NCI-H1694 treated with DMSO at 0.1 percent for 48 hours (cell line): ENCODE measurements around the gene FBXL16.

Experiments
- DNase-seq: peaks from one replicate; lab custom pipeline; 2025; lab: John Stamatoyannopoulos, UW

FBXL16 gene

GRCh38 chr16:676913-677312, 28.7 kb downstream of the FBXL16 start:
- DNase-seq = no peak

DNA sequence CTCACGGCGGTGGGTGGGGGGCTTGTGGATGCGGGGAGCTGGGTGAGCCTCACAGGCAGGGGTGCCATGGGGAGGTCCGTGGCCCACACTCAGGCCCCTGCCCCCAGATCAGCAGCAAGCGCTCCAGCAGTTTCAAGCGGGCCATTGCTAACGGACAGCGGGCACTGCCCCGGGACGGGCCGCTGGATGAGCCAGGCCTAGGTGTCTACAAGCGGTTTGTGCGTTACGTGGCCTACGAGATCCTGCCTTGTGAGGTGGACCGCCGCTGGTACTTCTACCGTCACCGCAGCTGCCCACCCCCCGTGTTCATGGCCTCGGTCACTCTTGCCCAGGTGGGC, 29.1 kb downstream of the FBXL16 start:
- DNase-seq = no peak

- no peak for DNase-seq
These were observed 29.6 kb downstream of the FBXL16 start for GRCh38 chr16:675884-676564.

GRCh38 chr16:674968-675883, 30.4 kb downstream of the FBXL16 start, which contains the start of gene RHBDL1:
Gene RHBDL1 (plus strand): TSS chr16:675671. CDS start chr16:675791, 120 bp downstream.
- DNase-seq = no peak

GRCh38 chr16:674214-674881, 31.3 kb downstream of the FBXL16 start:
- no peak for DNase-seq

DNA sequence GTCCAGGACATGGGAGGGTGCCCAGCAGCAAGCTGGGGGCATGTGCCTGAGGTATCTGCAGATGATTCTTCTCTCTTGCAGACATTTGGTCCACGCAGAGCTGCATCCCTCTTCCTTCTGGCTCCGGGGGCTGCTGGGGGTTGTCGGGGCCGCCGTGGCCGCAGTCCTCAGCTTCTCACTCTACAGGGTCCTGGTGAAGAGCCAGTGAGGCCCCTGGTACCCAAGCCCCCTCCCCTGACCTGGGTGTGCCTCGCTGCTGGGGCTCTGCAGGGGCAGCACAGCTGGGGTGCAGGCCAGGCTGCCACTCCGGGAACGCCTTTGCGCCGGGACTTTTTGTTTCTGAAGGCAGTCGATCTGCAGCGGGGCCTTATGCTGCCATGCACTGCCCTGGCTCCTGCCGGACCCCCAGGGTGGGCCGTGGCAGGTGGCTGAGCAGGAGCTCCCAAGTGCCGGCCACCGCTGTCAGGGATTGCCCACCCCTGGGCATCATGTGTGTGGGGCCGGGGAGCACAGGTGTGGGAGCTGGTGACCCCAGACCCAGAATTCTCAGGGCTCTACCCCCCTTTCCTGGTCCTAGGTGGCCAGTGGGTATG, 32.1 kb downstream of the FBXL16 start:
- no peak for DNase-seq

- DNase-seq = no peak
These were observed 32.8 kb downstream of the FBXL16 start for GRCh38 chr16:672851-673250.

GRCh38 chr16:672371-672770, 33.2 kb downstream of the FBXL16 start:
- no peak for DNase-seq

- no peak for DNase-seq
These were observed 34.1 kb downstream of the FBXL16 start for GRCh38 chr16:671353-672131.

DNA sequence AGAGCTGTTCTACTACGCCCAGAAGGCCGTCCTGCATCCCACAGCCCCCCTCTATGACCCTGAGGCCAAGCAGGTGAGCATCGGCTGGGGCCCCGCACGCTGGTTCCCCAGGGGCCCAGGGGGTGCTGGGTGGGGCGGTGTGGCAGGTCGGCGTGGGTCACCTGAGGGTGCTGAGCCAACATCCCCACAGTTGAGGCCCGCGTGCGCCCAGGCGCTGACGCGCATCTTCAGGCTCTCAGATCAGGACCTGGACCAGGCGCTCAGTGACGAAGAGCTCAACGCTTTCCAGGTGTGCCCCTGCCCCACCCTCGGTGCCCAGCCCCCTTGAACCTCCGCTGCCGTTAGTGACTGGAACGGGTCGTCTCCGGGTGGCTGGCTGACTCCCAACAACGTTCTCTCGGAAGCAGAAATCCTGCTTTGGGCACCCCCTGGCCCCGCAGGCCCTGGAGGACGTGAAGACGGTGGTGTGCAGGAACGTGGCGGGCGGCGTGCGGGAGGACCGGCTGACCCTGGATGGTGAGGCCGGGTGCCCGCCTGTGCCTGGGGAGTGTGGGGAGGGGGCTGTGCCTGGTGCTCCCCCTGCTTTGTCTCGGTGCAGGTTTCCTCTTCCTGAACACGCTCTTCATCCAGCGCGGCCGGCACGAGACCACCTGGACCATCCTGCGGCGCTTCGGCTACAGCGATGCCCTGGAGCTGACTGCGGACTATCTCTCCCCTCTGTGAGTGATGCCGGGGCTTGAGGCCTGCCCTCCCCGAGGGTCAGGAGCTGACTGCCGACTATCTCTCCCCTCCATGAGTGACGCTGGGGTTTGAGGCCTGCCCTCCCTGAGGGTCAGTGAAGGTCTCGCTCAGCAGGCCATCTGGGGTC, 34.9 kb downstream of the FBXL16 start:
- DNase-seq = no peak

DNA sequence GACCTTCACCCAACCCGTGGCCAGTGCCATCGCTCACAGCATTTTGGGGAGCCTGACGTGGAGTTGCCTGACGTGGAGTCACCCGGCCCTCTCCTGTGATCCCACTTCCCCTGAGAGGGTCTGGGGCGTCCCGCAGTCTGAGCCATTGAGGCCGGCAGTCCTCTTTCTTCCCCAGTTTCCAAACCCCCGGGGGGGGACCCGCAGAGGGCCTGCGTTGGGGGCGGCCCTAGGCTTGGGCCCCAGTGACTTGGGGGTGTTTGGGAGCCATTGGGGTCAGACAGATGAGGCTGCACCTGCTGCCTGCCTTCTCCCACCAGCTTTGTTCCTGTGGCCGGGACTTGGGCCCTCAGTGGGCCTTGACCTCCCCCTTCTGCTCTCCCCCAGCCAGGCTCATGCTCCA, 35.9 kb downstream of the FBXL16 start:
- no peak for DNase-seq

GRCh38 chr16:668519-669171, 37.0 kb downstream of the FBXL16 start:
- no peak for DNase-seq

DNA sequence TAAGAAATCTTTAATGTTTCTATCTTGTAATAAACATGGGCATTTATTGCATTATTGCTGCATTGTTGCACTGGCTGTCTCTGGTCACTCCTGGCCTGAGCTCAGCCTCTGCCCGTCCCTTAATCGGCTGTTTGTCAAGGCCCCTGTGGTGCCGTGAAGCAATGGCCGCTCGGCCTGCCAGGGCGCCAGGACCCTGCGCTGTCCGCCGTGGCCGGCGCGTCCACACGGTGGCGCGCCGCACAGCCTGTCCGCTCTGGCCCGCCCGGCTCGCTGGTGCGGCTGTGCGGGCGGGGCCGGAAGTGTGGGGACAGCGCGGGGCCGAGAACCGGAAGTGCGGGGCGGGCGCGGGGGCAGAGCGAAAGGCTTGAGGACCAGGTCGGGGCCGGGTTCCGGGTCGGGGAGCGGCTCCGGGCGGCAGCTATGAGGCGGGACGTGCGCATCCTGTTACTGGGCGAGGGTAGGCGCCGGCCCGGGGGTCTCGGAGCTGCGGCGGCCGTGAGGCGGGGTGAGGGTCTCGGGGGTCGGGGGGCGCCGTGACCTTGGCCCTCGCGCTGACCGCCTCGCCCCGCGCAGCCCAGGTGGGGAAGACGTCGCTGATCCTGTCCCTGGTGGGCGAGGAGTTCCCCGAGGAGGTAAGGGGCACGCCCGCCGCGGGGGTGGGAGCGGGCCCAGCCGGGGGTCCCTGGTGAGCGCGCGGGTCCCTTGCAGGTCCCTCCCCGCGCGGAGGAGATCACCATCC, 37.7 kb downstream of the FBXL16 start, which contains the start of gene RHOT2:
Gene RHOT2, plus strand, starts transcription at position 353 of the 739 bp plus-strand sequence. Its CDS starts 68 bp downstream, at position 421.
- peak; percentile 41 for DNase-seq

DNA sequence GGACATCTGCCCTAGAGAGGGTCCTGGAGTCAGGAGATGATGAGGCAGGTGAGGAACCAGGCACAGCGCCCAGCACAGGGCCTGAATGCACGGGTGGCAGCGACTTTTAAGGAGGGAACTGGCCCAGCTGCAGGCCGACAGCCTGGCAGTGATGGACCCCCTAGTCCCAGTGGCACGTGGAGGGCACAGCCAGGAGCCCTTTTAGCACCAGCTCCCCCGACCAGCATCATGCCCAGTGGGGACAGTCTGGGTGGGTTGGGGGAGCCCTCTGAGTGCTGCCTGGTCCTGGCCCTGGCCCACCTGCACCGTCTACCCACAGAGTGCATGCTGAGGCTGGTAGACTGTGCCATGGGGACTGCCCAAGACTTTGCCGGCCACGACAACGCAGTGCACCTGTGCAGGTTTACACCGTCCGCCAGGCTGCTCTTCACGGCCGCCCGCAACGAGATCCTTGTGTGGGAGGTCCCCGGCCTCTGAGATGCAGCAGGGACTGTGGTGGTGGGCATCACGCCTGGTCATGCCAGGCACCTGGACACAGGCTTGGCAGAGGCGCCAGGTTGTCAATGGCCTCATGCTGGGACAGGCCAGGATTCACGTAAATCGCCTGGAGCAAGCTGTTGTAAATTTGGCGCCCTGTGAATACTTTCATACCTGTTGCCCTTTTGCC, 38.4 kb downstream of the FBXL16 start:
- no peak for DNase-seq

DNA sequence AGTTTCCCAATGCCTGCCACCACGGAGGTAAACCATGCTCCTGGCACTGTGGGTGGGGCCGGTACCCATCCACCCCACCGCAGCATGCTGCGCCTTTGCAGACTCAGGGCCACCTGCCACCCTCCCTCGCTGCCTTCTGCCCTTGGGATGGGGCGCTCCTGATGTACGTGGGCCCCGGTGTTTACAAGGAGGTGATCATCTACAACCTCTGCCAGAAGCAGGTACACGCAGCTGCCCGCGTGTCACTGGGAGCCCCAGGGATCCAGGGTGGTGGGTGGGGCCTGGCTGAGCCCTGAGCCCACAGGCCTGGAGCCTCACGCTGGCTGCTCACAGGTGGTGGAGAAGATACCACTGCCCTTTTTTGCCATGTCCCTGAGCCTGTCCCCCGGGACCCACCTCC, 39.0 kb downstream of the FBXL16 start:
- no peak for DNase-seq

DNA sequence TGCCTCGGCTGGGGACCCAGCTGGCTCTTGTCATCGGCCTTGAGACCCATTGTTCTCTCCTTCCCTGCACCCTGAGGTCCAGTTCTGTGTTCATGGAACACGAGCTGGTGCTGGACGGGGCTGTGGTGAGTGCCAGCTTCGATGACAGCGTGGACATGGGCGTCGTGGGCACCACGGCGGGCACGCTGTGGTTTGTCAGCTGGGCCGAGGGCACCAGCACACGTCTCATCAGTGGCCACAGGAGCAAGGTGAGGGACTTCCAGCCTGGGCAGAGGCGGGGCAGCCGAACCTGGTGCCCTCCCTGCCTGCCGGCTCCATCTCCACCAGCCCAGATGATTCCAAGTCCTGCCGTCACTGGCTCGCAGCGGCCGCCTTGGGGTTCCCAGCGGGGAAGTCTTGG, 43.0 kb downstream of the FBXL16 start:
- DNase-seq = no peak

- DNase-seq = no peak
These were observed 43.5 kb downstream of the FBXL16 start for GRCh38 chr16:662095-662494.

- no peak for DNase-seq
These were observed 44.3 kb downstream of the FBXL16 start for GRCh38 chr16:661184-661821.
